SU-DHL-6 (cell line): ENCODE measurements around the gene UROC1.

Experiments
- EZH2phosphoT487 ChIP-seq: fragments of 200-600 bp; sonication (generic), shearing (Covaris generic); conservative IDR thresholded peaks from 2 replicates; pipeline ENCODE4 v1.6.1; 2018; ENCODE audit warnings: mild to moderate bottlenecking, antibody characterized with exemption, low read length, moderate library complexity, mixed read lengths
- TF ChIP-seq, protein P1 (sequence below): fragments of 200-600 bp; sonication (generic); IDR thresholded peaks from one replicate; pipeline ENCODE4 v1.5.1; 2017; ENCODE audit warnings: antibody characterized with exemption, mild to moderate bottlenecking, low read length, moderate library complexity; ENCODE audit not compliant: insufficient read depth, poor library complexity, severe bottlenecking

DNA sequence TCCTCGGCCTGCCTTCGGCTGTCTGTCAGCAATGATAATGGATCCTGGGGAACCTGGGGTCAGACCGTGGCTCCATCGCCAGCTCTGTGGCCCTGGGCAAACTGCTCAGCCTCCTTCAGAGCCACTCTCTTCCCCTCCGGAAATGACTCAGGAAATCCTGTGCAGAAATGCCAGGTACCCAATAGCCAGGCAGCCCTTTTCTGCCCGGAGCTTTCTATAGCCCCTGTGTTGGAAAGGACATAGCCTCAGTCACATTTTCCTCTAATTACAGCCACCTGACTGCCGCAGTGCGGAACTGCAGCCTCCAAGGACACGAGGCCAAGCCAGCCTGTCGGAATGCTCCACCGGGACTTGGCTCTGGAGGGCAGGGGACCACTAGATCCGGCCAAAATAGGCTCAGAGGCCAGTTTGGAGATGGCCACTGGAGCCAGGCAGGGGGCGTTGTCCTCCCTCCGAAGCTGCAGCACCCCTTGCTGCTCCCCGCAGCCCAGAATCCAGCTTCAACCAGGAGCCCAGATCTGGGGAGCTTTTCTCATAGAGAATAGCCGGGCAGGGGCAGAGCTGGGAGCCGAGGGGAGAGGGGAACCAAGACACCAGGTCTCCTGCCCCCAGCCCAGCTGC is 30.3 kb downstream of the UROC1 start:
- TF ChIP-seq, protein P1, sequence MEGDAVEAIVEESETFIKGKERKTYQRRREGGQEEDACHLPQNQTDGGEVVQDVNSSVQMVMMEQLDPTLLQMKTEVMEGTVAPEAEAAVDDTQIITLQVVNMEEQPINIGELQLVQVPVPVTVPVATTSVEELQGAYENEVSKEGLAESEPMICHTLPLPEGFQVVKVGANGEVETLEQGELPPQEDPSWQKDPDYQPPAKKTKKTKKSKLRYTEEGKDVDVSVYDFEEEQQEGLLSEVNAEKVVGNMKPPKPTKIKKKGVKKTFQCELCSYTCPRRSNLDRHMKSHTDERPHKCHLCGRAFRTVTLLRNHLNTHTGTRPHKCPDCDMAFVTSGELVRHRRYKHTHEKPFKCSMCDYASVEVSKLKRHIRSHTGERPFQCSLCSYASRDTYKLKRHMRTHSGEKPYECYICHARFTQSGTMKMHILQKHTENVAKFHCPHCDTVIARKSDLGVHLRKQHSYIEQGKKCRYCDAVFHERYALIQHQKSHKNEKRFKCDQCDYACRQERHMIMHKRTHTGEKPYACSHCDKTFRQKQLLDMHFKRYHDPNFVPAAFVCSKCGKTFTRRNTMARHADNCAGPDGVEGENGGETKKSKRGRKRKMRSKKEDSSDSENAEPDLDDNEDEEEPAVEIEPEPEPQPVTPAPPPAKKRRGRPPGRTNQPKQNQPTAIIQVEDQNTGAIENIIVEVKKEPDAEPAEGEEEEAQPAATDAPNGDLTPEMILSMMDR = no peak
- no peak for TF ChIP-seq EZH2phosphoT487
